ENCODE measurements around the gene P3H4.
"Not testable (repeated sequence)": the region's sequence is repeated elsewhere in the genome, so short reads cannot be mapped to it uniquely, and the experiment has no call there.

The P3H4 gene

DNA sequence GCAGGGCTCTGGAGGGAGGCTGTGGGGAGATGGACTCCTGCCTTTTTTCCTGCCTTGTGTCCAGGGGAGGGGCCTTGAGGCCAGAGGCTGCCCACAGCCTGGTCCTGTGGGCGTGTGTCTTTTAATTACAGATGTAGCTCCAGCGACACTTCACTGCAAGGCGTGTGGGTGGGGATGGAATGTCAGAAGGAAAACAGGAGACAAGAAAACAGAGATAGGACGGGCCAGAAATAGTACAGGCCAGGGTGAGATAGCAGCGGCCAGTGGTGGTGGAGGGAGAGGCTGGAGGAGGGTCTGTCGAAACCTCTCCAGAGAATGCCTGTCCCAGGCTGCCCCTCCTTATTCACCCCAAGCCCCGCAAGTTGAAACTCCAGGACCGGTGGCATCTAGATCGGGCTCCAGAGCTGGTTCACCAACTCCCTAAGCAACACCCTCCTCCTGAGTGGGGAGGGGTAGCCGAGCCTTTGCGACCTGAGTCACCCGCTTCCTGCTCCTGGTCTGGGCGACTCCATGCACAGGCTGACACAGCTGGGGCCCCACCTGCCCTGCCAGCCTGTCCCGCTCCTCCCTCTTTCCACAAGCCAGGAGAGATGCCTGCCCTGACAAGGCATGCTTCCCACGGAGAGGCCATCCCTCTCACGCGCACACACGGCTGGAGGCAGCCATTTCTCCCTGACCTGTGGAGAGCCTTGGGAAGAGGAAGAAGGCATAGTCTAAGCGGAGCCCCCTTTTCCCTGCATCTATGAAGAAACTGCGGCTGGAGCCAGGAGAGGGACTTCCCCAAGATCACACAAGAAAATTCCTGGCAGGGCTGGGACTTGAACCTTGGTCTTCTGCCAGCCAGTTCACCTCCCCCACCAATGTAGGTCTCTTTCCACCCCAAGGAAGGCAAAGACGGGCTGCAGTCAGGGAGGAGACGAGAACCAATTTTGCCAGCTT, 18.6 kb downstream of the P3H4 start:
- DNase-seq, result no peak

- no peak for DNase-seq
These were observed 24.7 kb downstream of the P3H4 start for GRCh38 chr17:41787021-41787418.

DNA sequence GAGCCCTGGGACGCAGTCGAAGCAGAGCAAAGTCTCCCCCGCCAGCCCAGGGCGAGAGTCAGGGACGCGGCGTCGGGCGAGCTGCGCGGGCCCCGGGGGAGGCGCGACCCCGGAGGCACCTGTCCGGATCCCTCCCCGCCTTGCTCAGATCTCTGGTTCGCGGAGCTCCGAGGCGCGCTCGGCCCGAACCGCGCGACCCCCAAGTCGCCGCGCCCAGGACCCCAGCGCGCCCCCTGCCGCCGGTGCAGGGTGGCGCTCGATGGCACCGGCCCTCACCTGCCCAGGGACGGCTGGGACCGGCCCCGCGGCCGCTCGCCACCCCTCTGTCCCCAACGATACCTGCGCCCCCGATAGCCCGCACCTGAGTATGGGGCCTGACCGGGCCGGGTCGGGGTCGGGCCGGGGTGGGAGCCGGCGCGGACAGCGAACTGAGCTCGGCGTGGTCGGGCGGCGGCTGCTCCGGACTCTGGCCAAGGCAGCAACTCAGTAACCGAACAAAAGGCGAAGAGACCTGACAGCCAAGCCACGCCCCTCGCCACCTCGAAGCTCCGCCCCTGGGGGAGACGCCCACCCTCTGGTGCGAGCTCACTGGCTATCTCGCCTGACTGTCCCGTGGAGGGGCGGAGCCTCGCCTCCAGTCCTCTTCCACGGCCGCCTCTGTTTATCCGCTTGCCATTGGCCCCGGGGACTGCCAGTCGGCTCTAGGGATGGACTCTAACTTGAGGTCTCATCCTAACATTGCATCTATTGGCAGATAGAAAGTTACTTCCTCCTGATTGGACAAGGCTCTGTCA, 25.3 kb downstream of the P3H4 start, which contains the start of gene JUP:
TSS of gene JUP (minus strand) at position 485 of the 794 bp plus-strand sequence. CDS start 14,857 bp downstream, outside the sequence.
- peak; percentile 95 for DNase-seq

- no peak for DNase-seq
These were observed 25.9 kb downstream of the P3H4 start for GRCh38 chr17:41785859-41786226.

GRCh38 chr17:41785091-41785858, 26.5 kb downstream of the P3H4 start:
- no peak for DNase-seq

DNA sequence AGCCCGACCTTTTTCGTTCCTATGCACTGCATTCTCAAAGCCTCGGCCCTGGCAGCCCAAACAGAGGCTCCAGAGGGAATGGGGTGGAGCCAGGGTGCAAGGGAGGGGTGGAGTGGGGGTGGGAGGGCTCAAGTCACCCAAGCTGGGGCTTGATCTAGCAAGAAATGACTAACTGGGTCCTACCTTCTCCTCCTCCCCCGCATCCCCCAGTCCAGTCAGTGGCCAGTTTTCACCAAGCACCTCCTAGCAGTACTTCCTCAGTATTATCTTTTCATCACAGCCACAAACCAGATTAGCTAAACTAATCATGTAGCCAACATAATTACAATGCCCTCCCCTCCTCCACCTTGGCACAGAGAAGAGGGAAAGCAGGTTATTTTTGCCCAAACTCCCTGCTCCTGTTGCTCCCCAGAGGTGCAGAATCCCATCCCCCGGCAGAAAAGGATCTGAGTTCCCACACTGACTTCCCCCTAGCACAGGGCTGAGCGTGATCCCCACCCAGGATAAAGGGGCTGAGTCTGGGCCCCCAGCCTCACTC, 27.5 kb downstream of the P3H4 start:
- no peak for DNase-seq

DNA sequence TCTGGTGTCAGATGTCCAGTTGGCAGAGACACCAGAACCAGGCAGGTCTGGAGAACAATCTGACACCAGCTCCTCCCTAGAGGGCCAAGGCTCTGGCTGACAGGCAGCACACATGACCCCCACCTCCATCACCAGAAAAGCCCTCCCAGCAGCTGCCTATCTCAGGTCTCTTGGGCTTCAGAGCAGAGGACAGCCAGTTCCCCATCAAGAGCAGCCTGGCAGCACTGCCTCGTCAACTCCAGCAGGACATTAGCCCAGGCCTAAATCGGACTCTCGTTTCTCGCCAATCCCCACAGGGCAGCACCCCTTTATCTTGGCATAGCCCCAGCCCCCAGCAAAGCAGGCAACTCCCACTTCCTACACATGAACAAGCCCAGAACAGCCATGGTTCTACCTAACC, 29.6 kb downstream of the P3H4 start:
- DNase-seq, result no peak

DNA sequence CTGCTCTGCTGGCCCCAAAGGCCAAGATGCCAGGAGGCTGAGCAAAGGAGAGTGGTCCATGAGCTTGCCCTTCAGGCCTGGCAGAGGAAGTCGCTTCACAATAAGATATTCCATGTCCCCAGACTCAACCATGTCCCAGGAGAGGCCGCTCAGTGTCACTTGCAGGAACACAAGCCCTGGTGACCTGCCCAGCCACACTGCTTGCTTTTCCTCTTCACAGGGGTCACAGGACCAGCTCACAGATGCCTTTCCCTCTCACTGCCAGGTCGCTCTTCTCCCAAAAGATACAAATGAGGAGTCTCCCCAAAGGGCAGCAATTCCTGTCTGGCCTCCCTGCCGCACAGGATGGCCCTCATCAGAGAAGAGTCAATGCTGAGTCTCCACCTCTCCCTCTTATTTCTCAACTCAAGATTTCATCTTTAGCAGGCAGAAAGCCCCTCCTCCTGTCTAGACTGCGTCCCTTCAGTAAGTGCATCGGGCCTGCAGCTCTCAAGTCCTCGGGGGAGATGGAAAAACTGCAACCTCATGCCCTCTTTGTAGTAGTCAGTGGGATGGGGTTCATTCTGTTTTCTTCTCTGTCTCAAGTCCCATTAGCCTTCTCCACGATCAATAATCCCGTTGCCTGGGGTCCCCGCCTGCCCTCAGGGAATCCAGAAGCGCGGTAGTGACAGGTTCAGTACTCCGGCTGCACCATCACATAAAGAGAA, 30.2 kb downstream of the P3H4 start:
- no peak for DNase-seq

DNA sequence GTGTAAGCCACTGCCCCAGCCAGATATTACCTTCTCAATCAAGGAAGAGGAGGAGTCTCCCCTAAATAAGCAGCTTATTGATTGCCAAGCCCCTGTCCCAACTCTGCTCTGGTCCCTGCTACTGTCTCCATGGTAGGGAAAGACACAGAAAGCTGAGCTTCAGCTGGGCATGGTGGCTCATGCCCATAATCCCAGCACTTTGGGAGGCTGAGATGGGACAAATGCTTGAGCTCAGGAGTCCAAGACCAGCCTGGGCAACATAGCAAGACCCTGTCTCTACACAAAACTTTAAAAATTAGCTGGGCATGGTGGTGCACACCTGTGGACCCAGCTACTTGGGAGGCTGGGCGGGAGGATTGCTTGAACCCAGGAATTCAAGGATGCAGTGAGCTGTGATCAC, 31.8 kb downstream of the P3H4 start:
- DNase-seq, result no peak

DNA sequence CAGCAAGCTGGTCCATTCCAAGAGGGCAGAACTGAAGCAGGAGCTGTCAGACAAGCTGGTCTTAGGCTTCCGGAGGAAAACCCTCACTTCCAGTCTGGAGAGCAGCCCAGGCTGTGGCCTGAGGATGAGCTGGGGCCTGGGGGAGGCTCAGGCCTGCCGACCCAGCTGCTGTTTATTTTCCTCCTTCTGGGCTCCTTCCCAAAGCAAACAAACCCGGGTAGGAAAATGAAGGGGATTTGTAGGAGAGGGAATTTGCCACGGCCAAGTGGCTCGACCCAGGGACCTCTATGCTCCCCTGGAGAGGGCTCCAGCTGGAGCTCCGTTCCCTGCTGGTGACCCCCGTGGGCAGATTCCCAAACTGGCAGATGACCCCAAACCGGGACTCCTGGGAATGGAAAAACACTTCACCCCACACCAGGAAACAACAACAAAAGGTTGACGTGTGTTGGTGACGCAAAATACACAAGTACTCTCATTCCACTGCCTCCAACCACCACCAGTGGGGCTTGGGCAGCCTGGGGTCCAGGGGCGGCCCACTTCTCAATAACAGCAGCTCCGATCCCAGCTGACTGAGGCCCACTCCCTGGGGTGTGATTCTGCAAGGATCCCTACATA, 34.1 kb downstream of the P3H4 start:
- peak; percentile 60 for DNase-seq

DNA sequence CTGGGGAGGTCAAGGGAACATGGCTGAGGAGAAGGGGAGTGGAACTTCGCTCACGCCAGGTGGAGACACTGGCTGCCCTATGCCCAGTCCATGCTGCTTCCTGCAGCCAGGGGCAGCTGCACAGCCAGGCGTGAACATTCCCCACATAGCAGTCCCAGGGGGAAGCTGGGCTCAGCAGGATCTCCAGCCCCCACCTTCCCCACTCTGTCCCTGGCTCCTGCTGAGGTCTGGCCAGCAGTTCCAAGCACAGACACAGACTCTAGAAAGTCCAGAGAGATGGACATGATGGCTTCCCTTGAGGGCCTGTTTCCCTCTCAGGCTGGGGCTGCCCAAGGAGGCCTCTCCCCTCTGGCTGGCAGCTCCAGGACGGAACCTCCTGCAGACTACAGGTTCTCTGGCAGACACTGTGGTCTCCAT, 34.6 kb downstream of the P3H4 start:
- DNase-seq, result no peak

DNA sequence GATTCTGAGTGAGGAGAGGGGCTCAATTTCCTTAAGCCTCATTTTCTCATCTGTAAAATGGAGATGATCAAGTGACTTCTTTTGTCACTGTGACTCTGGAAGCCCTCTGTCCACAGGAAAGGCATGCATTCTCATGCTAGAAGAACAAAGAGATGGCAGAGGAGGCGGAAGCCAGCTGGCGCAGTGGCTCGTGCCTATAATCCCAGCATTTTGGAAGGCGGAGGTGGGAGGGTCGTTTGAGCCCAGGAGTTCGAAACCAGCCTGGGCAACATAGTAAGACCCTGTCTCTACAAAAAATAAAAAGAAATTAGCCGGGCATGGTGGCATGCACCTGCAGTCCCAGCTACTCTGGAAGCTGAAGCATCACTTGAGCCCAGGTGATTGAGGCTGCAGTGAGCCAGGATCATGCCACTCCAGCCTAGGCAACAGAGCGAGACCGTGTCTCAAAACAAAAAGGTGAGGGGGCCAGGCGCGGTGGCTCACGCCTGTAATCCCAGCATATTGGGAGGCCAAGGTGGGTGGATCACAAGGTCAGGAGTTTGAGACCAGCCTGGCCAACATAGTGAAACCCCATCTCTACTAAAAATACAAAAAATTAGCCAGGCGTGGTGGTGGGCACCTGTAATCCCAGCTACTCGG, 35.4 kb downstream of the P3H4 start:
- DNase-seq, result not testable (repeated sequence)

DNA sequence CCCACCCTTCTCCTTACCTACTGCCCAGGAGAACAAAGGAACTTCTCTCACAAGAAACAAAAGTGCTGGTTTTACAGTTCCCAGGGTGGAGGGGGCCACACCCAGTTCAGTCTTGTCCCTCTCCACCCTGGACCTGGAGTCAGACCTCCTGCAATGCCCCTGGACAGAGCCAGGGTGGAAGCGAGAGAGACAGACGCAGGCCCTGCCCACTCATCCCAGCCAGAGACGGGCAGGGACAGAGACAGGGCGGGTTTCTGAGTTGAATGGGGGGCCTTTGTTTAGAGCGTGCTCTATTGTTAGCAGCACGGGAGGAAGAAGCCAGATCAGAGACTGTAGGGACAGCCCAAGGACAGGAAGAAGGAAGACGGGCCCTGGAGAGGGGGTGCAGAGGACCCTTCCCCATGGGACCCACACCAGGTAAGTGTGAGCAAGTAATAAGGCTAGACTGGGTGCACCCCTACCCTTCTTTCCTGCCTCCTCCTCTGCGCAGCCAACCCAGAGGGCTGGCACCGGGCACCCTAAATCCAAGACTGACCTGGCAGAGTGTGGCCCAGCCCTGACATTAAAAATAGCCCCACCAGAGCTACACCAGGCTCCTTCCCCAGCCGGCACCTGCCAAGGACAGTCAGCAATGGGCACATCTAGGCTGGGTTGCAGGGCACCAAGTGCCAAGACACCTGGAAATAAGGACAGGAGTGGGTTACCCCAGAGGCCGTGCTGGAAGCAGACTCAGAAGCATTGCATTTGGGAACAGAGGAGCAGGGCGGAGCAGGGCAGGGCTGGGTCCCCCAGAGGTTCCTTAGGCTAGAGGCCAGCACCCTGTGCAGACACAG, 36.1 kb downstream of the P3H4 start:
- no peak for DNase-seq

DNA sequence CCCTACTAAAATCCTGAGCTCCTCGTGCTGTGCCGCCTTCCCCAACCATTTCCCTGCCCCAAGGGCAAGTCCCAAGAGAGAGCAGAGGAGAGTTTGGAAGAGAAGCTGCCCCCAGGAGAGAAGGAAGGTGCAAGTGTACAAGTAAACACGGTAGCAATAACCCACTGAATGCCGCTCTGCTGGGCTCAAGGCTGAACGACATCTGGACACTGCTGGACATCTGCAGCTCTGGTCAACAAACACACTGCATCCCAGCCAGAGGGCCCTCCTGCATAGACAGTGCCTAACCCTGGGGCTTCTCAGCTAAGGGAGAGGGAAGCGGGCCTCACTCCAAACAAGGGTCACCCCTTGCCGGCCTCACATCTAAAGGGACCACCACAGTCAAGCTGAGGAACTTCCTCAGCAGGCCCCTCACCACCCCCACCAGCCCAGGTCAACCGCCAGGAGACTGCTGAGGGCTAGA, 38.0 kb downstream of the P3H4 start:
- DNase-seq, result no peak

GRCh38 chr17:41773190-41773588, 38.6 kb downstream of the P3H4 start:
- DNase-seq, result peak; percentile 29

DNA sequence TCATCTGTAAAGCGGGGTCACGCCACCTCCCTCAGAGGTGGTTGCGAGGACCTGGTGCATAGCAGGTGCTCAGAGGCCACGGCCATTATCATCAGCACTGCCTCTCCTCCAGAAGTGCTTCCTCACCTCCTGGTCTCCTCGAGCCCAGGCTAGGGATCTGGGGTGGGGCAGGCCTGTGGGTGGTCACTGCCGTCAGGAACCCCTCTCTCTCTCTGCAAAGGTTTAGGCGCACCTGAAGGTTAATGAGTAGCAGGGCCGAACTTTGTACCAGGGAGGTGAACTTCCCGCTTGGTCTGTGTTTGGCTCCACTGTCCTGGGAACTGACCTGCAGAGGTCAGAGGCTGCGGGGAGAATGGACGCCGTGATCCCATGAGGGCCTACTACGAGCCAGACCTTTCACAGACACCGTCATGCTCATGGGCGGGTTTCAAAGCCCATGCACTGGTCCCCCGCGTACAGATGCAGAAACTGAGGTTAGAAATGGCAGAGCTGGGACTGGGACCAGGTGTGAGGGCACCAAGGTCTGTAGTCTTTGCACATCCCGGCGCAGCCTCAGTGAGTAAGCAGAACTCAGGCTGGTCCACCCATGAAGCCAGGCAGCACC, 39.1 kb downstream of the P3H4 start:
- DNase-seq, result no peak

GRCh38 chr17:41772218-41772585, 39.5 kb downstream of the P3H4 start:
- DNase-seq, result no peak

DNA sequence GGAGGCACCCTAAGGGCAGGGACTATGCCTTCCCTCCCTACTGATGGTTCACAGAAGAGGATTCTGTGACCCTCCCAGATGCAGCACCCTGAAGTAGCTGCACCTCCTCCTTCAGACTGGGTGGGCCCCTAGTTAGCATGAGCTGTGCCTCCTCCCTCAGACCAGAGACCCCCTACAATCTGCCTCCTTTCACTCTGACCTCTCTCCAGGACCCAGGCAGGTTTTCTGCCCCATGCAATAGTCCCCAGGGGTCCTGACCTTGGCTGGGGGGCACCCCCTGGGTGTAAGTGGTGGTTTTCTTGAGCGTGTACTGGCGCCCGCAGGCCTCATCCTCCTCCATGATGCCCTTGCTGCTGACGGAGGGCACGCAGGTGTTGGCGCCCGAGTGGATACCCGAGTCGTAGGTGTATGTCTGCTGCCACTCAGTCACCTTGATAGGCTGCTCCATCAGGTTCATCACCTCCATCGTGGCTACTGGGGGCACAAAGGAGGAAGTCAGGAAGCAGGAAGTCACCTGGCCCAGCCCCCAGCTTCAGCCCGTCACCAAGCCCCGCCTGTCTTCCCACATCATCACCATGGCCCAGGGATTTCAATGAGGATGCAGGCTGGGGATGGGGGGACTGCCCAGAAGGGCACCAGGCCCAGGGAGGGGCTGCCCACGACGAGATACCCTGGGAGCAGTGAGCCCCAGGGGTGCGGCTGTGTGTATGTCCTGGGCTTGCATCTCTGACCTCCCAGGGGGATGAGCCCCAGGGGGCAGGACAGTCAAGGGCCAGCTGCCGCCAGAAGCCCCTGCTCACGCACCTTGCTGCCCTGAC, 40.2 kb downstream of the P3H4 start:
- DNase-seq, result no peak

GRCh38 chr17:41769985-41770384, 41.8 kb downstream of the P3H4 start:
- DNase-seq, result no peak

All from NCI-H1694 treated with DMSO at 0.1 percent for 48 hours (cell line).